Activated CD4-positive, alpha-beta T cell treated with anti-CD3 and anti-CD28 coated beads, Interleukin-2, amount 50 U/mL, for 24 hours (primary cell): ENCODE measurements around the gene SETD6.

Experiments used
- DNase-seq, 2 donors: peaks; one replicate each; pipeline ENCODE4 v3.0.0-alpha.2; 2020; ENCODE audit warnings: low read depth in 1 of 2, low spot score in 1 of 2

Gene SETD6

GRCh38 chr16:58507963-58508670 lies 7.2 kb upstream of the SETD6 start:
- no peak for DNase-seq

GRCh38 chr16:58508671-58509251 lies 6.6 kb upstream of the SETD6 start:
- no peak for DNase-seq

- no peak for DNase-seq
Measured at GRCh38 chr16:58509256-58510096, 5.8 kb upstream of the SETD6 start.

- no peak for DNase-seq
Measured at GRCh38 chr16:58510097-58510775, 5.1 kb upstream of the SETD6 start.

GRCh38 chr16:58510776-58511628 lies 4.3 kb upstream of the SETD6 start:
- no peak for DNase-seq

- DNase-seq = peak; percentile 81
Measured at GRCh38 chr16:58511933-58512815, 3.1 kb upstream of the SETD6 start.

- no peak for DNase-seq
Measured at GRCh38 chr16:58513874-58514273, 1.4 kb upstream of the SETD6 start.

- DNase-seq = no peak
Measured at GRCh38 chr16:58515871-58516767, 802 bp downstream of the SETD6 start.

- DNase-seq = no peak
Measured at GRCh38 chr16:58516768-58517107, 1.4 kb downstream of the SETD6 start.

GRCh38 chr16:58518083-58518979 lies 3.0 kb downstream of the SETD6 start:
- DNase-seq = no peak

- no peak for DNase-seq
Measured at GRCh38 chr16:58518980-58519368, 3.7 kb downstream of the SETD6 start.

GRCh38 chr16:58519707-58520106 lies 4.4 kb downstream of the SETD6 start:
- DNase-seq = no peak

- no peak for DNase-seq
Measured at GRCh38 chr16:58530179-58530578, 14.9 kb downstream of the SETD6 start.

GRCh38 chr16:58532414-58532813 lies 17.1 kb downstream of the SETD6 start:
- no peak for DNase-seq

- no peak for DNase-seq
Measured at GRCh38 chr16:58533751-58534470, 18.6 kb downstream of the SETD6 start.

GRCh38 chr16:58535100-58535499 lies 19.8 kb downstream of the SETD6 start:
- no peak for DNase-seq

GRCh38 chr16:58536278-58536677 lies 21.0 kb downstream of the SETD6 start:
- no peak for DNase-seq
